Progenitor cell of endocrine pancreas (in vitro differentiated cells): ENCODE measurements around the gene NOC4L. TPM values are rescaled to one million over a fixed set of nuclear protein-coding genes. Genes with fewer than 3 reads are reported as not detected.

Experiments used
- DNase-seq: peaks from one replicate; pipeline ENCODE4 v3.0.0; 2021; ENCODE audit warnings: low spot score; ENCODE audit not compliant: unreplicated experiment
- H3K27ac Mint-ChIP-seq: 2 replicates; pipeline ENCODE4 v1.8.0; 2021; ENCODE audit warnings: mild to moderate bottlenecking, moderate library complexity, mixed read lengths
- H3K27me3 Mint-ChIP-seq: 2 replicates; pipeline ENCODE4 v1.8.0; 2021; ENCODE audit warnings: mixed read lengths
- H3K36me3 Mint-ChIP-seq: 2 replicates; pipeline ENCODE4 v1.8.0; 2022; ENCODE audit warnings: mixed read lengths; ENCODE audit not compliant: insufficient read depth
- H3K4me1 Mint-ChIP-seq: 2 replicates; pipeline ENCODE4 v1.8.0; 2021; ENCODE audit warnings: low read depth, mixed read lengths
- H3K4me3 Mint-ChIP-seq: 2 replicates; pipeline ENCODE4 v1.8.0; 2021; ENCODE audit warnings: low read depth, mild to moderate bottlenecking, moderate library complexity, mixed read lengths
- H3K9me3 Mint-ChIP-seq: 2 replicates; pipeline ENCODE4 v1.8.0; 2021; ENCODE audit warnings: low read depth, mixed read lengths
- total RNA-seq: library from RNA; stranded (reverse); gene quantifications from 2 replicates; pipeline ENCODE4 v1.2.1, GENCODE V29; 2021
- TF ChIP-seq, protein P1 (sequence below): fragments of 200-600 bp; sonication (generic); IDR thresholded peaks from one replicate; pipeline ENCODE4 v1.5.0; 2021; ENCODE audit warnings: antibody characterized with exemption, mild to moderate bottlenecking; ENCODE audit not compliant: unreplicated experiment

NOC4L gene
- total RNA-seq, 1 donor from 2014 or later: 27.0 TPM

GRCh38 chr12:132150780-132151144, 6.5 kb downstream of the NOC4L start:
- Mint-ChIP-seq H3K9me3 (no peaks in the 10 kb centered on the region), H3K27ac (no peak overlapping the region), H3K4me3 (no peak overlapping the region), H3K36me3 (peaks cover 1% of the 10 kb centered on the region), H3K4me1 (no peaks in the 10 kb centered on the region), H3K27me3 (peaks cover 3% of the 10 kb centered on the region)
- TF ChIP-seq, protein P1, sequence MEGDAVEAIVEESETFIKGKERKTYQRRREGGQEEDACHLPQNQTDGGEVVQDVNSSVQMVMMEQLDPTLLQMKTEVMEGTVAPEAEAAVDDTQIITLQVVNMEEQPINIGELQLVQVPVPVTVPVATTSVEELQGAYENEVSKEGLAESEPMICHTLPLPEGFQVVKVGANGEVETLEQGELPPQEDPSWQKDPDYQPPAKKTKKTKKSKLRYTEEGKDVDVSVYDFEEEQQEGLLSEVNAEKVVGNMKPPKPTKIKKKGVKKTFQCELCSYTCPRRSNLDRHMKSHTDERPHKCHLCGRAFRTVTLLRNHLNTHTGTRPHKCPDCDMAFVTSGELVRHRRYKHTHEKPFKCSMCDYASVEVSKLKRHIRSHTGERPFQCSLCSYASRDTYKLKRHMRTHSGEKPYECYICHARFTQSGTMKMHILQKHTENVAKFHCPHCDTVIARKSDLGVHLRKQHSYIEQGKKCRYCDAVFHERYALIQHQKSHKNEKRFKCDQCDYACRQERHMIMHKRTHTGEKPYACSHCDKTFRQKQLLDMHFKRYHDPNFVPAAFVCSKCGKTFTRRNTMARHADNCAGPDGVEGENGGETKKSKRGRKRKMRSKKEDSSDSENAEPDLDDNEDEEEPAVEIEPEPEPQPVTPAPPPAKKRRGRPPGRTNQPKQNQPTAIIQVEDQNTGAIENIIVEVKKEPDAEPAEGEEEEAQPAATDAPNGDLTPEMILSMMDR: no peak
- DNase-seq: peak; percentile 7

DNA sequence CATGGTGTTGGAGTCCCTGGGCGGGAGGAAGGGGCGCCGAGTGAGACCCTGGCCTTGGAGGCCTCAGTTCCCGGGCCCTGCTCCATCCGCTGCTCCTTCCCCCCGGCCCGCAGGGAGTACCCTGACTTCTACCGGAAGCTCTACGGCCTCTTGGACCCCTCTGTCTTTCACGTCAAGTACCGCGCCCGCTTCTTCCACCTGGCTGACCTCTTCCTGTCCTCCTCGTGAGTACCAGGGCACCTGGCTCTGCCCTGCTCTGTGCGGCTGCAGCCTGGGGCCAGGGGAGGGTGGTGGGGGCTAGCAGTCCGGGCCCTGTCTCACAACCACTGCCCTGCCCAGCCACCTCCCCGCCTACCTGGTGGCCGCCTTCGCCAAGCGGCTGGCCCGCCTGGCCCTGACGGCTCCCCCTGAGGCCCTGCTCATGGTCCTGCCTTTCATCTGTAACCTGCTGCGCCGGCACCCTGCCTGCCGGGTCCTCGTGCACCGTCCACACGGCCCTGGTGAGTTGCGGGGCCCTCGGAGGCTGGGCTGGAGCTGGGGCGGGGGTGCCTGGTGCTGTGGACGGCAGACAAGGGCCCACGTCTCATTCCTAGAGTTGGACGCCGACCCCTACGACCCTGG, 7.0 kb downstream of the NOC4L start:
- TF ChIP-seq, protein P1: no peak
- Mint-ChIP-seq H3K4me1 (no peaks in the 10 kb centered on the region), H3K9me3 (no peaks in the 10 kb centered on the region), H3K36me3 (peaks cover 1% of the 10 kb centered on the region), H3K27ac (no peak overlapping the region), H3K27me3 (peaks cover 3% of the 10 kb centered on the region), H3K4me3 (no peak overlapping the region)
- DNase-seq: peak; percentile 8

DNA sequence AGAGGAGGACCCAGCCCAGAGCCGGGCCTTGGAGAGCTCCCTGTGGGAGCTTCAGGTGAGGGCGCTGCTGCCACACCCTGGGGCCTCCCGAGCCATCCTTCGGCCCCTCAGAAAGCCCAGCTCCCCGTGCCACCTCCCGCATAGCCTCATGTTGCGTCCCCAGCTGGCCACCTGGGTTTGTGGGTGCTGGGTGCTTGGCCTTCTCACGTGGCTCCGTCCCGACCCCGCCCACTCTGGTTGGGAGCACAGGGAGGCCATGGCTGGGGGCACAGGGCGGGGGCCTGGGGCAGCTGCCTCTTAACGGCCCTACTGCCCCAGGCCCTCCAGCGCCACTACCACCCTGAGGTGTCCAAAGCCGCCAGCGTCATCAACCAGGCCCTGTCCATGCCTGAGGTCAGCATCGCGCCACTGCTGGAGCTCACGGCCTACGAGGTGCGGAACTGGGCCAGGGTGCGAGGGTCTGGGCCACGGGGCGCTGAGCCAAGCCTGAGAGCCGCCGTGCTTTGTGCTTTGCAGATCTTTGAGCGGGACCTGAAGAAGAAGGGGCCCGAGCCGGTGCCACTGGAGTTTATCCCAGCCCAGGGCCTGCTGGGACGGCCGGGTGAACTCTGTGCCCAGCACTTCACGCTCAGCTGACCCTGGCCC, 7.6 kb downstream of the NOC4L start:
- Mint-ChIP-seq H3K4me3 (no peak overlapping the region), H3K4me1 (no peaks in the 10 kb centered on the region), H3K36me3 (peaks cover 1% of the 10 kb centered on the region), H3K27ac (no peak overlapping the region), H3K27me3 (peaks cover 3% of the 10 kb centered on the region), H3K9me3 (no peaks in the 10 kb centered on the region)
- no peak for DNase-seq
- TF ChIP-seq, protein P1: no peak

DNA sequence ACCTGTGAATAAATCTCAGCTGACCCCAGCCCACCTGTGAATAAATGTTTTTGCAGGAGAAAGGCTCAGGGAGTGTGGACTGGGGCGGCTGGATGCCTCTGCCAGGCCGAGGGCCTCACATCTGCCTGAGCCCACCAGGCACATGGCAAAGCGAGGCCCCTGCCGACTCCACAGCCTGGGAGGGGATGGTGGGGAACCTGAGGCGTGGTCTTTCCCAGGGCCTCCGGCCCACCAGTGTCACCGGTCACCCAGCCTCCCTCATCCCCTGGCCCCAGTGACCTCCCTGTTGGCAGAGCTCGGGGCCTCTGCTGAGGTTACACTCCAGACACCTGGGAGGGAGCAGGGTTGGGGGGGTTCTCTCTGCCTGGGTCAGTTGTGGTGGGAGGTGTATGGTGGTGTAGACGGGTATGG, 8.2 kb downstream of the NOC4L start:
- TF ChIP-seq, protein P1: no peak
- no peak for DNase-seq
- no peaks in the 10 kb centered on the region for H3K4me1 Mint-ChIP-seq
- H3K27ac Mint-ChIP-seq: no peak overlapping the region
- no peak overlapping the region for H3K4me3 Mint-ChIP-seq
- H3K27me3 Mint-ChIP-seq: peaks cover 3% of the 10 kb centered on the region
- peaks cover 1% of the 10 kb centered on the region for H3K36me3 Mint-ChIP-seq
- H3K9me3 Mint-ChIP-seq: no peaks in the 10 kb centered on the region

- Mint-ChIP-seq H3K4me1 (no peaks in the 10 kb centered on the region), H3K36me3 (peaks cover 1% of the 10 kb centered on the region), H3K27ac (no peak overlapping the region), H3K9me3 (no peaks in the 10 kb centered on the region), H3K4me3 (no peak overlapping the region), H3K27me3 (peaks cover 3% of the 10 kb centered on the region)
- DNase-seq: no peak
- TF ChIP-seq, protein P1: no peak
Observed at GRCh38 chr12:132152953-132153352, 8.7 kb downstream of the NOC4L start.
